ENCODE data around the gene IMMP2L.

The IMMP2L gene

DNA sequence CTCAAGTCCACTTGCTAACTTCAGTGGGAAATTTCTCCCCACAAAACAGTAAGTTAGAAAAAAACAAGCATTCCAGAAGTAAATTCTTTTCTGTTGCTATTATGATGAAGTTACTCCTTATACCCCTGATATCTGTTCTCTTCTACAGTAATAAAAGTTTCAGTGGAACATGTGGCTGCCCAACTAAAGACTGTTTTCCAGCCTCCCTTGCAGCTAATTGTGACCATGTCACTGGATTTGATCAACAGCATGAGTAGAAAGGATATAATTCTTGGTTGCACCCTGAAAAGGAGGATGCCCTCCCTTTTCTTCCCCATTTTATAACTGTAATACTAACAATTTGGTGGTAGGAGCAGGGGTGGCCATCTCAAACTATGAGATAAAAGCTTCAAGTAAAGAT is 40.6 kb downstream of the IMMP2L start:
- Histone ChIP-seq H3K4me2 (ENCODE audit: low read depth, low read length, poor library complexity, severe bottlenecking) (no peak overlapping the region), H3K27me3 (ENCODE audit: insufficient read depth, low read length, poor library complexity, severe bottlenecking) (no peaks in the 10 kb centered on the region), H3K9ac (ENCODE audit: low read depth, low read length, poor library complexity, severe bottlenecking) (no peak overlapping the region), H3K9me2 (replicated peaks; ENCODE audit: low read depth, low read length) (no peaks in the 10 kb centered on the region), H3F3A (ENCODE audit: low read depth) (no peaks in the 10 kb centered on the region), H3K4me1 (ENCODE audit: insufficient read depth, low read length, poor library complexity, severe bottlenecking) (no peaks in the 10 kb centered on the region), H3K36me3 (ENCODE audit: insufficient read depth, low read length) (no peaks in the 10 kb centered on the region), H2AFZ (ENCODE audit: low read length) (no peak overlapping the region), H3K4me3 (ENCODE audit: low read length, poor library complexity, severe bottlenecking) (no peak overlapping the region), H3K9me3 (ENCODE audit: insufficient read depth, low read depth, low read length) (no peaks in the 10 kb centered on the region), H4K20me1 (ENCODE audit: insufficient read depth, low read length, poor library complexity, severe bottlenecking) (no peaks in the 10 kb centered on the region), H3K79me2 (ENCODE audit: insufficient read depth, low read length) (no peaks in the 10 kb centered on the region)
- TF ChIP-seq EZH2phosphoT487 (IDR thresholded peaks at IDR 0.05; ENCODE audit: borderline replicate concordance): no peak
- no peak for TF ChIP-seq CTCF (conservative IDR thresholded peaks at IDR 0.05; ENCODE audit: low read length)

DNA sequence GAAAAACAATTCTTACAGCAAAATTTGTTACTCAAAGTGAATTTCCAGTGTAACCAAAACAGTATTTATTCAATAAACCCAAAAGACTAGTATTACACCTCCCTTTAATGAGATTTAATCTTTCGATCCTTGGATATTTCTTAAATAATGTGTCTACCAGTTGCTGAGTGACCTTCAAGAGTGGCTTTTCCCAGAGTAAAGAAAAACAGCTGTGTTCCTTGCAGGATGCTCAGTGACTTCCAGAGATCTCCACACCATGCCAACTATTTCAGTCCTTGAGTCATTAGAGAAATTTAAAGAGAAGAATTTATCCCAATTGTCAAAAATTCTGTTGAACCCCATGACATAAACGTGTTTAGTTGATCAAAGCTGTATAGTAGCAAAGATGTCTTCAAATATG is 44.0 kb downstream of the IMMP2L start:
- Histone ChIP-seq H3K4me2 (ENCODE audit: low read depth, low read length, poor library complexity, severe bottlenecking) (no peak overlapping the region), H2AFZ (ENCODE audit: low read length) (no peak overlapping the region), H3F3A (ENCODE audit: low read depth) (no peaks in the 10 kb centered on the region), H3K4me1 (ENCODE audit: insufficient read depth, low read length, poor library complexity, severe bottlenecking) (no peaks in the 10 kb centered on the region), H3K9me3 (ENCODE audit: insufficient read depth, low read depth, low read length) (no peaks in the 10 kb centered on the region), H3K9me2 (replicated peaks; ENCODE audit: low read depth, low read length) (no peaks in the 10 kb centered on the region), H3K27me3 (ENCODE audit: insufficient read depth, low read length, poor library complexity, severe bottlenecking) (no peaks in the 10 kb centered on the region), H3K79me2 (ENCODE audit: insufficient read depth, low read length) (no peaks in the 10 kb centered on the region), H3K4me3 (ENCODE audit: low read length, poor library complexity, severe bottlenecking) (no peak overlapping the region), H3K36me3 (ENCODE audit: insufficient read depth, low read length) (no peaks in the 10 kb centered on the region), H3K9ac (ENCODE audit: low read depth, low read length, poor library complexity, severe bottlenecking) (no peak overlapping the region), H4K20me1 (ENCODE audit: insufficient read depth, low read length, poor library complexity, severe bottlenecking) (no peaks in the 10 kb centered on the region)
- TF ChIP-seq CTCF (conservative IDR thresholded peaks at IDR 0.05; ENCODE audit: low read length): no peak
- no peak for TF ChIP-seq EZH2phosphoT487 (IDR thresholded peaks at IDR 0.05; ENCODE audit: borderline replicate concordance)

GRCh38 chr7:111517549-111517951 is 44.7 kb downstream of the IMMP2L start:
- no peaks in the 10 kb centered on the region for H3F3A ChIP-seq (ENCODE audit: low read depth)
- H4K20me1 ChIP-seq (ENCODE audit: insufficient read depth, low read length, poor library complexity, severe bottlenecking): no peaks in the 10 kb centered on the region
- H2AFZ ChIP-seq (ENCODE audit: low read length): no peak overlapping the region
- no peaks in the 10 kb centered on the region for H3K36me3 ChIP-seq (ENCODE audit: insufficient read depth, low read length)
- H3K4me1 ChIP-seq (ENCODE audit: insufficient read depth, low read length, poor library complexity, severe bottlenecking): no peaks in the 10 kb centered on the region
- H3K4me2 ChIP-seq (ENCODE audit: low read depth, low read length, poor library complexity, severe bottlenecking): no peak overlapping the region
- TF ChIP-seq CTCF (conservative IDR thresholded peaks at IDR 0.05; ENCODE audit: low read length): no peak
- no peak for TF ChIP-seq EZH2phosphoT487 (IDR thresholded peaks at IDR 0.05; ENCODE audit: borderline replicate concordance)
- H3K9me2 ChIP-seq (replicated peaks; ENCODE audit: low read depth, low read length): no peaks in the 10 kb centered on the region
- H3K4me3 ChIP-seq (ENCODE audit: low read length, poor library complexity, severe bottlenecking): no peak overlapping the region
- no peak overlapping the region for H3K9ac ChIP-seq (ENCODE audit: low read depth, low read length, poor library complexity, severe bottlenecking)
- no peaks in the 10 kb centered on the region for H3K27me3 ChIP-seq (ENCODE audit: insufficient read depth, low read length, poor library complexity, severe bottlenecking)
- H3K79me2 ChIP-seq (ENCODE audit: insufficient read depth, low read length): no peaks in the 10 kb centered on the region
- H3K9me3 ChIP-seq (ENCODE audit: insufficient read depth, low read depth, low read length): no peaks in the 10 kb centered on the region

Data from Loucy (cell line).